CD4-positive, alpha-beta T cell treated with Interleukin-10 for 1 hour (primary cell): ENCODE measurements around the gene ITIH5.

ENCODE experiments used
- DNase-seq: peaks from one replicate; pipeline ENCODE4 v3.0.0-alpha.2; 2020

Gene ITIH5

DNA sequence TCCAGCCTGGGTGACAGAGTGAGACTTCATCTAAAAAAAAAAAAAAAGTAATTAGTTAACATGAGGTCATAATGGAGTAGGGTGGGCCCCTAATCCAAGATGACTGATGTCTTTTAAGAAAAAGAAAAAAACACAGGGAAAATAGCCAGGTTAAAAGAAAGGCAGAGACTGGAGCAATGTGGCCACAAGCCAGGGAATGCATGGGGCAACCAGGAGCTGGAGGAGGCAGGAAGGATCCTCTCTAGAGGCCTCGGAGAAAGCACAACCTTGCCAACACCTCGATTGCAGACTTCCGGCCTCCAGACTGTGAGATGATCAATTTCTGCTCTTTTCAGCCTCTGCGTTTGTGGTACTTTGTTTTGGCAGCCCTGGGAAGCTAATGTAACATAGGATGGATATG, 121.5 kb downstream of the ITIH5 start:
- DNase-seq: no peak

DNA sequence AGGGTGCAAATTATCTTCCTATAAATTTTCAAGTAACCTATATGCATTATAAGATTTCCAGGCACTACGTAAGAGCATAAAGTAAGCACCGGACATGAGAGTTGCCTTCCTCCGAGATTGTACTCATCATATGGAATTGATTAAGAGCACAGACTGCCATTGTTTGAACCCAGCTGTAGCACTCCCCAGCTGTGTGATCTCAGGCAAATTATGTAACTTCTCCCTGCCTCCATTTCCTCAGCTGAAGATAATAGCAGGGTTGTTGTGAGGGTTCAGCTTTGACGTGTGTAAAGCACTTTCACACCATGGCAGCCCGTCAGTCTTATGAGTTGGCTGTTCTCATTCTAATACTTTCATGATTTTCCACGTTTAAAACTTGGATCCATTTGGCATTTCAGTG, 122.6 kb downstream of the ITIH5 start:
- DNase-seq: no peak

DNA sequence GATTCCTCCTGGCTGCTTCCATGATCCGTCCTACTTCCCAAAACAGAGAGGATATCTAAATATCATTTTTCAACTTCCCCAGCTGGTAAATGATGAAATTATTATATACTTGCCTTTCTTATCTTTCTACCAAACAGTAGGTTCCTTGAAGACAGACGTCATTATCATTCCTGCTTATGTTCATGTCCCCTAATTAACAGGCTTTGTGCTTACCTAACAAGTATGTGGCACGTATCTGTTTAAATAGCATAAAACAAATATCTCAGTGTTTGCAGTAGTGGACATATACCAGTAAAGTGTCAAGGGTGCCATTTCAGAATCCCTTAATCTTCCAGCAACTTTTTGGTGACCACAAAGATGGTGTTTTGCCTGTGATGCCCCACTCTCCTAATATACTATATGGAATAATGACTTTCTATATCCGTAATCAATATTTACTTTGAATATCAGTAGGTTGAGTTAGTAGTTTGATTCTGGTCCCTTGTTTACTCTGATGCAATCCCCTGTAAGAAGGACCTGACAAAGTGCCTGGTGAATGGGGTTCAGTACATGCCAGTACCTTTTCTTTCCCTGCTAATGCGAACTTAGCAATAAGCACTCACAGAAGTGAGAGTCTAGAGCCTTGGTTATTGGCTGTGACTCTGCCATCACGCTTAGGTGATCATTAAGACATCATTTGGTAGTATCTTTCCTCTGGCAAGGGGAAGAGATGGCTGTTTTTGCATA, 124.4 kb downstream of the ITIH5 start:
- DNase-seq: no peak

DNA sequence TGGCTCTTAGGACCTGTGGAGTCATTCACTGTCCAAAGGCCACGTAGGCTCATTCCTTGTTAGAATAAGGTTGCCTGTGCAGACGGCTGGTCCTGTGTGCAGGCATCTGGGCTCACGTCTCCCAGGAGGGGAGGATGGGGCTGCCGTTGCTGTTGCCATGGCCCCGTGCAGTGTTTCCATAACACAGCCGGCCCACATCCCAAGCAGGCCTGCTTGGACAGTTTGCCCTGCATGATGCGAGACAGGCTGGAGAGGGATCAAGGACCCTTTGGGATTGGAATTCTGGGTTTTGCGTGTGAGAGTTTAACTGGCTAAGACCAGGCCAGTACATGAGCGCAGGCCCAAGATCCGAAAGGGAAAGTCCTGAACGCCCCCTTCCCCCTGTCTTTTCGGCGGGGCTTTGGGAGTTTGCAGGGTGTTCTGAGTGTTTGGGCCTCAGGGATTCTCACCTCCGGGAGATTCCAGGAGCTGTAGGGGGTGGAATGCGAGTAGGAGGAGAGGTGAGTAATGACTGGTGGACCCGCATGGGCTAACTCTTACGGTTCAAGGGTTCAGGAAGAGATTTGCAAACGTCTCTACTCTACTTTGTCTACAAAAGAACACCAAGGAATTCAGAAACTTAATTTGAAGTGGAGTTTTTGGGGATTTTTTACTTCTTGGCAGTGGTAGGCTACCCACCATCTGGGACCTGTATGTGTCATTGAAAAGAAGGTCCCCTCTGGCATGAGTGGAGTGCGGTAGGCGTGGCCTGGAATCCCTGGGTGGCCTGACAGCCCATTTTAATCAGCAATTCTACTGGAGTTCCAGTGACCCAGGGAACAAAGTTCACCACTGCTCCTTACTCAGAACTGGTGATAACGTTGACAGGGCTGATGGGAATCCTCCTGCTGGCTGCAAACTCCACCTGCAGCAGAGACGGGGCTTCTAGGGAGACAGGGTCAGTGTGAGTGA, 125.4 kb downstream of the ITIH5 start:
- DNase-seq: no peak

DNA sequence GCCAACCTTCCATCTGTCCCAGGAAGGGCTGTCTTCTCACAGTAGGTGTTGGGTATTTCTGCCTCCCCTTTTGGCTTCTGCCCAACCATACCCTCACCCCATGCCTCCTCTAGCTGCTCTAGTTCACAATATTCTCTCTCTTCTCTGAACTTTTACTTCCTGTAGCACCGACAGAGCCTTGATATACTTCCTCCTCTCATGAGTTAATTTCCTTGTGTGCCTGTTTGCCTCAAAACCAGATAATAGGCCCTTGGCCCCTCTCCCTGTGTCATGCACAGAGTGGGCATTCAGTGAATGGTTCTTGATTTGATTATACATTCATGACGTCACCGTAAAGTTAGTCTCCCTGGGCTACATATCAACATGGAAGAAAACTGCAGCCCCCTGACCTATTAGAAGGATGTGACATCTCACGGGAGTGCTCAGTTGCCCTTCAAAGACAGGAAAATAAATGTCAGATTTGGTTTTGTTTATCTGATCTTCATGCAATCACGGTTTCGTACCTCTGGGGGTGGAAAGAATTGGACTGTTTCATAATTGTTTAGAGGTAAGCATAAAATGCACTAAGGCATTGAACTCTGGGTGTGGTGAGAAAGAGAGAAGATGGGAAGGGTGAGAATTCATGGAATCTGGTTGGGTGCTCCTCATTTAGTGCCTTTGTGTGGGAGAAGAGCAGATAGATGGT, 127.7 kb downstream of the ITIH5 start:
- no peak for DNase-seq

DNA sequence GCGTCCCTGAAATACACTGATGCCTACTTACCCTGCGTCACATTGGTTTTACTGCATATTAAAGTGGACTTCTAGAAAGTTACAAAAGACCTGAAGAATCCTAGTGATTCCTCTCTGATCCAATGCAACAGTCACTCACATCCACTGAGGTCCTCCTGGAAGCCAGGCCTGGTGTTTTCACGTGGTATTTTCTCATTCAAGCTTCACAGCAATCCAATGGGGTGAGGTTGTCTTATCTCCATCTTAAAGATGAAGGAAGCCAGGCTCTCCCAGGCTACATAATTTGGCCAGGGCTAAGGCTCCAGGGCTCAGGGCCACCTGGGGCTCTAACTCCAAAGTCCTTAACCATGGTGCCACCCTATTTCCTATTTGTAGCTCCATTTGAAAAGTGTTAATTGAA, 129.6 kb downstream of the ITIH5 start:
- no peak for DNase-seq

DNA sequence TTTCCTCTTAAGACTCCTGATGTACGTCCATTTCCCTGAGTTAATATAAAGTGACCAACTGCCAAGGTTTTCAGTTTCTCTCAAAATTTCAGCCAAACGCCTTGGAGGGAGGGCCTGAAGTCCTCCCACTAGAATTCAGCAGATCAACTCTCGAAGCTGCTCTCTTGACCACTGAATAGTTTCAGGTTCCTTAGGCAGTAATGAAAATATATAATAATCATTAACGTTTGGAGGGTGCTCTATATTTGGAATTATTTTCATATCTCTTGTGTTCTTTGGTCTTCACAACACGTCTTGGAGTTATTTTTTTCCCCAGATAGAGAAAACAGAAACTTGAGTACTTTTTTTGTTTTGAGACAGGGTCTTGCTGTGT, 132.3 kb downstream of the ITIH5 start:
- no peak for DNase-seq

DNA sequence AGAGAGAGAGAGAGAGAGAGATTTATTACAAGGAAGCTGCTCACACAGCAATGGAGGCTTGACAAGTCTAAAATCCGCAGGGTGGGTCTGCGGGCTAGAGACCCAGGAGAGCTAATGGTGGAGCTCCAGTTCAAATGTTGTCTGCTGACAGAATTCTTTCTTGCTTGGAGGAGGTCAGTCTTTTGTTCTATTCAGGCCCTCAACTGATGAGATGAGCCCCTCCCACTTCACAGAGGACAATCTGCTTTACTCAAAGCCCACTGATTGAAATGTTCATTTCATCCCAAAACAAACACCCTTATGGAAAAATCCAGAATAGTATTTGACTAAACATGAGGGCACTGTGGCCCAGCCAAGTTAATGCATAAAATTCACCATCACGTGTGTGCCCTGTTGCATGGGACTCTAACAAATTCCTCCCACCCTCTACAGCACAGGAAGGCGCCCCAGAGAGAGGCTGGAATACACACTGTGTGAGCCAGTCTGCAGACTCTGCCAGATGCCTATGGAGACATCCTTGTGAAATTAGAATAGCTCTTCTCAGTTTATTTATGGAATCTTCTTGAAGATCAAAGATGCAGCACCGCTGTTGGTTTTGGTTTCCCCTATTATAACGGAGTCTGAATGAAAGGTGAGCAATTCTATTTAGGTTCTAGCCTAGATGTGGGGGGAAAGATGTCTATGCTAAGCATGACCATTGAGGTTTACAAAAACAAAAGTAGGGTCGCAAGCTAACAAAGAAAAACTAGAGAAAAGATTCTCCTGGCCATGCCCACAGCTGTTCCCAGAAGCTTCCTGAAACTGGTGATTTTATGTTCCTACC, 132.9 kb downstream of the ITIH5 start:
- DNase-seq: no peak

DNA sequence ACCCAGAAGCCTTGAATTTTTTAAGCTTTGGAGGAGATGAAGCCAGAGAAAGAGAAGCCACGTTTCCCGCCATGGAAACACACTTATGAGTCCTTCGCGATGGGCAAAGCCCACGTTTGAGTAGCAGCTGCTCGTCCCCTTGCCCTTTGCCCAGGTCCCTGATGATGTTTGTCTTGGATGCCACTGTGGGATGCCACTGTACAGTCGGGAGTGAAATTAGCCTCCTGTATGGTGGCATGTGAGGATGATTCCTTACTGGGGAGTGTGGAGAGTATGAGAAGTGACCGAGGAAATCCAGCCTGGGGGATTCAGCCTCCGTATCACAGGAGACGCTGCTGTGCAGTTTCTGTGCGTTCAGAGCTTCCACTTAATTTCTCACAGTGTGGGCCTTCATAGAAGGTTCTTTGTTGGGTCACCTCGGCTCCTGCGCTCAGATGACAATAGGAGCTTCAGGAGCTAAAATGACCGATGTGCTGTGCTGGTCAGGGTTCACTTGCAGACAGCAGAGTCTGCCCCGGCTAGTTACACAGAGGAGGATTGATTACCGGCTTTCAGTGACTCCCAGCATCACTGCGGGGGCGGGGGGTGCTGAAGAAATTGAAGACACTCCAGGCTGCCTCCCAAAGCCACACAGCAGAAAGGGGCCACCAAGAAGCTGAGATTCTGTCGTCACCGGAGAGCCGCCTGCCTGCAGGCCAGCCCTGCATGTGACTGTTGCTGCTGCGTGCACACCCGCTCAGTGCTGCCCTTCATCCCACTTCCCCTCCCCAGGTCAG, 133.9 kb downstream of the ITIH5 start:
- DNase-seq: no peak

DNA sequence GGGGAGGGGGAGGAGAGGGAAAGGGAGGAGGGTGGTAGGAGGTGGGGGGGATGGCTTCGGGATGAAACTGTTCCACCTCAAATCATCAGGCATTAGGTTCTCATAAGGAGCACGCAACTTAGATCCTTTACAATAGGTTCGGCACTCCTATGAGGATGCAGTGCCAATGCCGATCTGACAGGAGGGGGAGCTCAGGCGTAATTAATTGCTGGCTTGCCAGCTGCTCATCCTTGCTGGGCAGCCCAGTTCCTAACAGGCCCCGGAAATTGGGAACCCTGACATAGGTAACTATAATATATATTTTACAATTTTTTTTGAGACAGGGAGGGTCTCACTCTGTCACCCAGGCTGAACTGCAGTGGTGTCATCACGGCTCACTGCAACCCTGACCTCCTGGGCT, 137.1 kb downstream of the ITIH5 start:
- no peak for DNase-seq

DNA sequence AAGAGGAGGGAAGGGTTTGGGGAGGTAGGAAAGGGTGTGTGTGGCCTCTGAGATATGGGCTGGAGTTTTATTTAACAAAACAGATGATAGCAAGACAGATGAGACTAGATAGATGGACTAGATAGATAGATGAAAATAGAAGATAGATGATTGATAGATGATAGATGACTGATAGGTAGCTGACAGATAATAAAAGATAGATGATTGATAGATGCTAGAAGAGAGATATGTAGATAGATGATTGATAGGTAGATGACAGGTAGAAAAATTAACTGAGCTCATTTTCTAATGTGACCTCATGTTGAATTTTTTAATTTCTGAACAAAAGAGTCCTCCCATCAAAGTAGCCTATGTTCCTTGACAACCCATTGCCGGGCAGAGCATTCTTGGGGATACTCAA, 139.3 kb downstream of the ITIH5 start:
- no peak for DNase-seq

DNA sequence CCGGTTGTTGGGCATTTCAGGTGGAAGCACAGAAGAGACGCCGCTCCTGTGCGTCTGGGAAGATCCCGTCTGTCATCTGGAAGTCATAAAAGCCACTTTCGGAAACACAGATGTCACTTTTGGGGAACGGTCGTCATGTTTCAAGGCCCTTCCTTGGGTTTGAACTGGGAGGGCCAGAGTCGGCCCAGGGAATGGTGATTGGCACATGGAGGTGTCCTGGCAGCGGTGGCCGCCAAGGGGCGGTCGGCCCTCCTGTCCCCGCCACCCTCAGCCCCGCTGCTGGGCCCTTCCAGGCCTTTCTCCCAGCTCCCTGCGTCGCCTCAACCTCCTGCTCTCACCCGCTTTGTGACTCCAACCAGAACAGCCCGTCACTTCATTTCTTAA, 140.8 kb downstream of the ITIH5 start:
- no peak for DNase-seq

DNA sequence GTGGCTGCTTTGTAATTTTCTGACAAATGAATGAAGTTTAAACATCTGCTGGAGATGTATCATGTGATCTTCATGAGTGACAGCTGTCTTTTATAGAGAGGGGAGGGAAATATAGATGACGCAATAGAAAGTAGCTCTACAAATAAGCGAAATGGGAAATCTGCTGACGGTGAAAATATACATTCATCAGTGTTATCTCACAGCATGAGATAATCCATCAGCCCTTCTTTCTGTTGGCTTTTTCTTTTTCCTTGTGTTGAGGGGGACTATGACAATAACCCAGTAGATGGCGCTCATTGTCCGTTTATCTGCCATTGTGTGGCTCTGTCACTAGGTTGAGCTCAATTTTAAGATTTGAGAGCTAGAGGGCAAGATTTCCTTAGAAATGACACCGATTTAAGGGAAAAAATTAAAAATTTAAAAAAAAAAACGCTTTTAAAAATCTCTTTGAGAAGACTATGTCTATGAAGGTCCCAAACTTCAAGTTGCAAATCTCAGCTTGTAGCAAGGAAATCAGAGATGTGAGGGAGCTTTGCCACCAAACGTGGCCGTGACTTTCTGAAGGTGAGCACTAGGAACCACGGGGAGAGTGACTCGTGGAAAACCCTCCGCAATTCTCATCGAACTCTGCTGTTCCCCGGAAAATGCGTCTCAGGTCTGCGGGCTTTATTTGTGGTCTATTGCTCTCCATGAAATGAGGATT, 141.3 kb downstream of the ITIH5 start:
- peak; percentile 72 for DNase-seq

DNA sequence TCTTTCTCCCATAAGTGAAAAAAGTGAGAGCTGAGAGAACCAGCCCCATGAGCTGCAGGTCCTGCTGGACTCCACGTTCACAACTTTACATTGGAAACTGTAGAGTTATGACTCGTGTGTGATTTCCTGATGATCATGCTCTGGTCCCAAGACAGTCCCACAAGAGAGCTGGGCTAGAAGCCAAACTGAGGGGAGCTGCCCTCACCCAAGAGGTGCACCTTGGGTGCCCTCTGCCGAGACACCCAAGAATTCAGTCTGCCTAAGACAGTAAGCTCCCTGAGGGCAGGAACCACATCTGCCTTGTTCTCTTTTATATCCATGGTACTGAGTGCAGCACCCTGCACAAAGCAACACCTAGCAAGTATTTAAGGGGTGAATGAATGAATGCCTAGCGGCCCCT, 143.1 kb downstream of the ITIH5 start:
- DNase-seq: no peak

DNA sequence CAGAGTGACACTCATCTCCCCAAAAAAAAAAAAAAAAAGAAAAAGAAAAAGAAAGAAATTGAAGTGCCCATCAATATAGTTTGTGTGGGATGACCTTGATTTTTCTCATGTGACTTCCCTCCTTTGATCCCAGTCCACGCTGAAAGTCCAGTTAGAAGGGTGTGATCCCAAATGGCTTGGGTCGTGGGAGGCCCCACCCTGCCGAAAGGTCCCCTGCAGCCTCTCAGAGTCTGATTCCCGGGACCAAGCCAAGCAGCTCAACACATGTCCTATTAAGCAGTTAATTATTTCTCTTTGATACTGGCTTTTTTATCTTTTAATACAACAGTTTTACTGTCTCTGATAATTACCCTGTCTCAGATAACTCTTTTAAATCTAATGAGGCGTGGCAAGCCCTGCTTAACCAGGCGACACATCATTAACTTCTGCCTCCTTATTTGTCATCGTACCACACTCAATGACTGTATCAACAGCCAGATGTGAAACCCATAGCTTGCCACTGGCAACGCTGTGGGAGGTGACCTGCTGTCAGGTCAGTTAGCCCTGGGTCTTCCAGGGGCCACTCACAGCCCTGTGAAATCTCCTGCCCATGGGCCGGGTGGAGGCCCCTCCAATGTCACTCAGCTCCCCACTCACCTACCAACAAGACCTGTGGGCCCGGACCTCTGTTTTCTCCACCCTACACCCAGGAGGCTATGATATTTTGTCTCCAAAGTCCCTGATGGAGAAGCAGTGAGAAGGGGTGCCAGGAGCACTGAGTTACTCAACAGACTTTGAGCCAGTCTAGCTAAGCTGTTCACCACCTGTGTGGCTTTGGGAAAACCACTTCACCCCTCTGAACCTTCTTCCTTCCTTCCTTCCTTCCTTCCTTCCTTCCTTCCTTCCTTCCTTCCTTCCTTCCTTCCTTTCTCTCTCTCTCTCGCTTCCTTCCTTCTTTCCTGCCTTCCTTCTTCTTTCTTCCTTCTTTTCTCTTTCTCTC, 146.0 kb downstream of the ITIH5 start:
- no peak for DNase-seq

DNA sequence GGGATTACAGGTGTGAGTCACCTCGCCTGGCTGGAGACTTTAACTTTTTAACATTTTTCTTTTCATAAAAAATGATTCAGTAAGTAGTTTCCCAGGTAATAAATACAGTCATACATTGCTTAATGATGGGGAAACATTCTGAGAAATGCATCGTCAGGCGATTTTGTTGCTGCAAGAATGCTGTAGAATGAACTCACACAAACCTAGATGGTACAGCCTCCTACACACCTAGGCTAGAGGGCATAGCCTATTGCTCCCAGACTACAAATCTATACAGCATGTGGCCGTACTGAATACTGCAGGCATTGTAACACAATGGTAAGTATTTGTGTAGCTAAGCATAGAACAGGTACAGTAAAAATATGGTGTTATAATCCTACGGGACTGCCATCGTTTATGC, 147.4 kb downstream of the ITIH5 start:
- DNase-seq: no peak

DNA sequence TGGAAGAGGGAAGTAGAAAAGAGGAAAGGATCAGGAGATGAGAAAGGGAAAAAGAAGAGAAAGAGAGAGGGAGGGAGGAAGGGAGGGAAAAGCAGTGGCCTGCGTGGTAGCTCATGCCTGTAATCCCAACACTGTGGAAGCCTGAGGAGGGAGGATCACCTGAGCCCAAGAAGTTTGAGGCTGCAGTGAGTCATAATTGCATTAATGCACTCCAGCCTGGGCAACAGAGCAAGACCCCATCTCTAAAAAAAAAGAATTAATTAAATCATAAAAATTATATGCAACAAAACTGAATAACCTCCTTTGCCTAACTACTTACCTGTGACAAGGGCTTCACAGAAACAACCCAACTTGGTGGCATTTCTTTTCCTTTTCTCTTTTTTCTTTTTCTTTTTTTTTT, 148.1 kb downstream of the ITIH5 start:
- no peak for DNase-seq

DNA sequence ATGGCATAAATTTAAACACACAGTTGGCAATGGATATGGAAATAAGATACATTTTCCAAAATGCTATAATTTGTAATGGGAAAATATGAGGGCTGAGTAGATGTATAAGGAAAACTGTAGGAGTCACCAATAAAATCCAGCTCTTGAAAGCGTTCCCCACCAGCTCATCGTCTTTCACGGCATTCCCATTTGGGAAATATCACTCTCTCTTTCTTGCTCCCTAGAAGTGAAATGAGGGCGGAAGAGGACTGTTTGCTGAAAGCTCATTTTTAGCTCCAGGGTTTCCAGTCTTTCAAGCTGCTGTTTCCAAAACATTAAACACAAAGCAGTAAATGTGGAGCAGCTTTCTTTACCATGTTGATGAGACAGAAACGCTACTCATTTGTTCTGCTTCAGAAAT, 151.3 kb downstream of the ITIH5 start:
- DNase-seq: no peak

DNA sequence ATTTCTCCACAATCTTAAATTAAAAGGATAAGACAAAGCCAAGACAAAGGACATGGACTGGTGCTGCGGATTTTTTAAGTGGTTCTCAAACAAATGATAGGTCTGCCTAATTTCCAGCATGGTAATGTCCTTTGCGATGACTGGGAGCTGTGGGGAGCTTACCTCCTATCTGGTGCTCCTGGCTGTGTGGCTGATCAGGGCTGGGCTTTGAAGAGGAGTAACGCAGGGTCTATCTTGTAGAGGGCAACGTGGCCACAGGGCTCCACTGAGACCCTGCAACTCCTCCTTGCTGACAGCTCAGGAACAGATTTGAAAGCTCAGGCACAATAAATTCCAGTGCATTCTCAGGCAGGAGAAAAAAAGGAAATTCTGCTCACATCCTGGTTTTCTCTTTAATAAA, 152.8 kb downstream of the ITIH5 start:
- no peak for DNase-seq

DNA sequence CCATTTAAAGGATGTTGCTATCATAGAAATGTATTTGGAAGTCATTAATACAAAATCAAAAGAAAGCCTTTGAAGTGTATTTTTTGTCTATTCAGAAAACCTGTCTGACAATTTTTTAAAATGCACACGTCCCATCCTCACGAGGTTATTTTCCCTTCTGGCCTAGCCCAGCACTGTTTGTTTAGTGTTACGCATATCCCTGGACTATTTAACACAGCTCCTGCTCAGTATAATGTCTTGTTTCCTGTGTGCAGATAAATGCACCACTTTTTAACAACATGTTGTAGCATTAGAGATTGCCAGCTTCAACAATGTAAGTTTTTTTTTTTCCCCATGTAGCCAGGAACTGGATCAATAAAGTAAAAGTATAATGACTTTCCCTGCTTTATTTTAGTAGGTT, 153.3 kb downstream of the ITIH5 start:
- DNase-seq: no peak
